Activated CD8-positive, alpha-beta T cell treated with anti-CD3 and anti-CD28 coated beads, Interleukin-2, amount 10 ng/mL, durations not matched to agents 7 days and 5 days (primary cell): ENCODE measurements around the gene REEP6. TPM values are rescaled to one million over a fixed set of nuclear protein-coding genes. Genes with fewer than 3 reads are reported as not detected.

ENCODE experiments used
- ATAC-seq: fragments of 150-1000 bp; cut with Tn5 transposase; one replicate; pipeline ENCODE4 v1.10.0; 2021; ENCODE audit warnings: moderate library complexity
- CTCF ChIA-PET: fragments of 350-600 bp; sonication (Branson Sonifier 250); formaldehyde crosslinking; loops from one replicate; lab custom pipeline; 2021; ENCODE audit warnings: antibody characterized with exemption; lab: Charles Lee
- POLR2A ChIA-PET: fragments of 350-600 bp; sonication (Branson Sonifier 250); formaldehyde crosslinking; loops from one replicate; lab custom pipeline; 2021; ENCODE audit warnings: antibody characterized with exemption; lab: Charles Lee
- DNase-seq: peaks from one replicate; pipeline ENCODE4 v3.0.0-alpha.2; 2020
- H3K27ac Mint-ChIP-seq: one replicate; pipeline ENCODE4 v1.8.0; 2021; ENCODE audit warnings: mild to moderate bottlenecking, mixed read lengths
- H3K27me3 Mint-ChIP-seq: one replicate; pipeline ENCODE4 v1.8.0; 2021; ENCODE audit warnings: low read depth, mixed read lengths
- H3K36me3 Mint-ChIP-seq: one replicate; pipeline ENCODE4 v1.8.0; 2021; ENCODE audit warnings: low read depth, mixed read lengths
- H3K4me1 Mint-ChIP-seq: one replicate; pipeline ENCODE4 v1.8.0; 2021; ENCODE audit warnings: low read depth, mixed read lengths
- H3K4me3 Mint-ChIP-seq: one replicate; pipeline ENCODE4 v1.8.0; 2021; ENCODE audit warnings: mild to moderate bottlenecking, mixed read lengths
- H3K9me3 Mint-ChIP-seq: one replicate; pipeline ENCODE4 v1.8.0; 2022; ENCODE audit warnings: mixed read lengths; ENCODE audit not compliant: insufficient read depth
- total RNA-seq, 2 experiments: library from RNA; stranded (reverse); gene quantifications; one replicate each; pipeline ENCODE4 v1.2.3, GENCODE V29; 2021

REEP6 gene
- 1 to 10 TPM; 1.7 to 1.9 TPM for total RNA-seq

DNA sequence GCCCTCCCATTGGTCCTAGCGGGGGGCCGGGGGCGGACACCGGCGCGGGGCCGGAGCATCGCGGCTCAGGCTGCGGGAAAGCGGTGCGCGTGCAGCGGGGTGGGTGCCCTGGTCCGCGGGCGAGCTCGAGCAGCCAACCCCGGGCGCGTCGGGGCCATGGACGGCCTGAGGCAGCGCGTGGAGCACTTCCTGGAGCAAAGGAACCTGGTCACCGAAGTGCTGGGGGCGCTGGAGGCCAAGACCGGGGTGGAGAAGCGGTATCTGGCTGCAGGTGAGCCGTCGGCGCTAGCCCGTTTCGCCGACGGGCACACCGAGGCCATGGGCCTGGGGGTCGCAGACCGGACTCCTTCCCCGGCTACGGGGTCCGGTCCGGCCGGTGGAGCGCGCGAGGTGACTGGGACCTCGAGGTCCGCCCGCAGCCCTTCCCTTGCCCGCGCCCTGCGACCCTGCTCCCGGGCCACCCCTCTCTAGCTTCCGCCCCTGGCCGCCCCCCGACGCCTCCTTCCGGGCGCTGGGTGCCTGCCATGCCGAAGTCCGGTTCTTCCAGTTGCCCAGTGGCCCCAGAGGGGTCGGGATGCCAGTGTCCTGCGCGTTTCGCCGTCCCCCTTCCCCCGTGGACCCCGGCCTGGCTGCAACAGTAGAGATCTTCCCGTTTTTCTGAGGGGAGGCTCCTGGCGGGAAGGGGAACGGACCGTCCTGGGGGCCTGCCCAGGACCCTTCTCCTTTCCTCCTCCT lies at the start of gene REEP6:
Gene REEP6, plus strand, starts transcription at position 68 of the 735 bp plus-strand sequence. Its CDS starts 89 bp downstream, at position 157.
- ATAC-seq (no peak), DNase-seq (no peak)
- CTCF ChIA-PET = interaction anchor here (1.0 to 1.6 kb wide), 5 partner anchors 11 to 55 kb away, joined by 4 to 8 read pairs (median 5); no protein-coding TSS in a partner anchor
- POLR2A ChIA-PET = interaction anchor here (0.7 kb wide), 1 partner anchor 24 kb away, joined by 3 read pairs; no protein-coding TSS in a partner anchor
- Mint-ChIP-seq H3K4me1 (peaks cover 13% of the 10 kb centered on the region), H3K27ac (peak within 1 kb of the TSS; percentile 79), H3K4me3 (peak within 1 kb of the TSS; percentile 75), H3K36me3 (no peaks in the 10 kb centered on the region), H3K9me3 (no peaks in the 10 kb centered on the region), H3K27me3 (peaks cover 5% of the 10 kb centered on the region)

DNA sequence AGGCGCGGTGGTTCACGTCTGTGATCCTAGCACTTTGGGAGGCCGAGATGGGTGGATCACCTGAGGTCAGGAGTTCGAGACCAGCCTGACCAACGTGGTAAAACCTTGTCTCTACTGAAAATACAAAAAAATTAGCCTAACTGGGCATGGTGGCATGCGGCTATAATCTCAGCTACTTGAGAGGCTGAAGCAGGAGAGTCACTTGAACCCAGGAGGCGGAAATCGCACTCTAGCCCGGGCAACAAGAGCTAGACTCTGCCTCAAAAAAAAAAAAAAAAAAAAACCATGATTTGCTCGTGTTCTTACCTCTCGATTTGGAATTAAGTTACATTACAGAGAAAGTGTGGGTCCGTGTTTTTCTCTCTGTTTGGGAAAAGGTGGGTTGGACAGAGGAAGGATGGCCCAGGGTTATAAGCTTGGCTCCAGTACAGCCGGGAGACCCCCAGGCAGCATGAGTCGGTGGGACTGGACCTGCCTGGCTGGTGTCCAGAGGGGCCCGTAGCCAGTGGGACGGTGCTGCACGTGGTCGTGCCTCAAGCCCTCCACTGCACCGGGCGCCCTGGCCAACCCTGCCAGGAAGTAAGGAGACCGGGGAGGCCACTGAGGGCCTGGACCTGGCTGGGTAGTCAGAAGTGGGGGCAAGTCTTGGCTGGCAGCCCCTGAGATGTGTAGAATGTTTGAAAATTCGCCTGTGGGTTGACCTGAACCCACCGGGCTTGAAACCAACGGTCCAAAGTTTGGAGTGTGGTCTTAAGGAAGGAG lies 49.1 kb upstream of the REEP6 start:
- DNase-seq (no peak), ATAC-seq (no peak)
- Mint-ChIP-seq H3K27me3 (peaks cover 6% of the 10 kb centered on the region), H3K27ac (peak overlapping the region; percentile 16), H3K4me3 (no peak overlapping the region), H3K9me3 (no peaks in the 10 kb centered on the region), H3K36me3 (peaks cover 45% of the 10 kb centered on the region), H3K4me1 (peaks cover 50% of the 10 kb centered on the region)
- ChIA-PET POLR2A (interaction anchor here (0.6 to 0.9 kb wide), 2 partner anchors 30 to 167 kb away, joined by 3 read pairs; partner anchors contain the start of gene FAM174C), CTCF (no interaction called here)

DNA sequence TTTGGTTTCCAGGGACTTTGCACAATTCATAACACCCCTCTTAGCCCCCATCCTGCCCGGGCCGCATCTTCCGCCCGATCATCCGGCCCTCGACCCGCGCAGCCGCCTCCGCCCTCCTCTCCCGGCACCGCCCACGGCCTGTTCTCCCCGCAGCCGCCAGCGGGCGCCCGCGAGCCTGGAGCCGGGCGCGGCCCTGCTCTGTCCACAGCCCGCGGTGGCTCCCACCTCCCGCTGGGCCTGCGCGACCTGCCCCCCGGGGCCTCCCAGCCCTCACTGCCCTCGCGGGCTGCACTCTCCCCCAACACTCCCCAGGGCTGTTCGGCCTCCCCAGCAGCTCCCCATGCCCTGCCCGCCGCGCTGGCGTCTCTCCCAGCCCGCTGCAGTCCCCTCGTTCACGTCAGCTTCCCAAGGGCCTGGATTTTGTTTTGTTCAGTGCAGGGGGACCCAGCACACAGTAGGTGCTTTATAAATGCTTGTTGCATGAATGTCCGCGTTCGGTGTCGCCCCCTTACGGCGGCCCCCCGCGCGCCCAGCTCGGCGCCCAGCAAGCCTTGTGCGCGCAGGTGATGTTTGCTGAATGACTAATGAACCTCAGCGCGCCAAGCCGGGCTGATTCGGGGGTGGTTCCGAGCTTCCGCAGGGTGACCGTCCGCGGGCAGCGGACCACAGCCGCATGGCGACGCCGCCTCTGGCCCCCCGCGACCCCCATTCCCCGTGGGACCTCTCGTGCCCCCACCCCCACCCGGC lies 45.6 kb upstream of the REEP6 start:
- Mint-ChIP-seq H3K4me3 (peak overlapping the region; percentile 73), H3K36me3 (peaks cover 27% of the 10 kb centered on the region), H3K27me3 (peaks cover 30% of the 10 kb centered on the region), H3K27ac (peak overlapping the region; percentile 72), H3K9me3 (no peaks in the 10 kb centered on the region), H3K4me1 (peaks cover 40% of the 10 kb centered on the region)
- ChIA-PET POLR2A (interaction anchor here (1.0 to 1.6 kb wide), 2 partner anchors 21 to 176 kb away, joined by 3 to 6 read pairs; partner anchors contain the start of gene CIRBP), CTCF (interaction anchor here (0.8 to 1.8 kb wide), 9 partner anchors 8 to 130 kb away, joined by 3 to 10 read pairs (median 4); partner anchors contain the start of gene REEP6)
- DNase-seq = peak; percentile 84
- ATAC-seq = peak; percentile 88

DNA sequence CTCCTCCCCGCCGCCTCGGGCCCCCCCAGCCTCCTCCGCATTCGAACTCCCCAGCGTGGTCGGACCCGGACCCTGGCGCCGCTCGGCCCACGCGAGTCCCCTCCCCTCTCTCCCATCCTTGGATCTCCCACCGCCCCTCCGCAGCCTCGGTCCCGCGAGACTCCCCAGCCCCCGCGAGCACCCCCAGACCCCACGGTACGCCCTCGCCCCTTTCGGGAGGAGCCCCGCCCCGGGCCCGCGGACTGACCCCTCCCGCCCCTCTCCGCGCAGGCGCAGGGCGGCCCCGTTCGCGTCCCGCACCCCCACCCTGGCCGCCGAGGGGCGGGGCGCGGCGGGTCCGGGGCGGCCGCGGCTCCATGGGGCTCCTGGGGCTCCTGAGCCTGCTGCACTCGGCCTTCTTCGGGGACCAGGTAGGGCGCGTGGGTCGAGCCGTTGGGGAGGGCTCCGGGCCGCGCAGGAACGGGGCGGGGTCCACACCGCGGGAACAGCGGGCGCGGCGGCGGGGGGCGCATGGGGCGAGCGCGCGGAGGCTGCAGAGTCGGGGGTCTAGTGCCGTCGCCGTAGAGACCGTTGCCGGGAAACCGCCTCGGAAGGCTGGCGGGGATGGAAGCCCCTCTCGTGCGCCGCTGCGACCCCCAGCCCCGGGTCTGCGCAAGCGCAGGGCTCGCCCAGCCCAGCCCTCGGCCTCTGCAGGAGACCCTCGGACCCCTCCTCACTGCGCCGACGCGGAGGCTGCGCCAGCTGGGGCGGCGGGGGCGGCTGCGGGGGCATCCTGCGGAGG lies 44.9 kb upstream of the REEP6 start:
- no peak overlapping the region for H3K4me3 Mint-ChIP-seq
- peaks cover 37% of the 10 kb centered on the region for H3K4me1 Mint-ChIP-seq
- CTCF ChIA-PET = interaction anchor here (1.2 to 1.8 kb wide), 3 partner anchors 9 to 25 kb away, joined by 3 to 8 read pairs (median 4); no protein-coding TSS in a partner anchor
- DNase-seq = no peak
- peaks cover 19% of the 10 kb centered on the region for H3K36me3 Mint-ChIP-seq
- H3K27ac Mint-ChIP-seq = no peak overlapping the region
- POLR2A ChIA-PET = no interaction called here
- peaks cover 38% of the 10 kb centered on the region for H3K27me3 Mint-ChIP-seq
- no peaks in the 10 kb centered on the region for H3K9me3 Mint-ChIP-seq
- no peak for ATAC-seq

DNA sequence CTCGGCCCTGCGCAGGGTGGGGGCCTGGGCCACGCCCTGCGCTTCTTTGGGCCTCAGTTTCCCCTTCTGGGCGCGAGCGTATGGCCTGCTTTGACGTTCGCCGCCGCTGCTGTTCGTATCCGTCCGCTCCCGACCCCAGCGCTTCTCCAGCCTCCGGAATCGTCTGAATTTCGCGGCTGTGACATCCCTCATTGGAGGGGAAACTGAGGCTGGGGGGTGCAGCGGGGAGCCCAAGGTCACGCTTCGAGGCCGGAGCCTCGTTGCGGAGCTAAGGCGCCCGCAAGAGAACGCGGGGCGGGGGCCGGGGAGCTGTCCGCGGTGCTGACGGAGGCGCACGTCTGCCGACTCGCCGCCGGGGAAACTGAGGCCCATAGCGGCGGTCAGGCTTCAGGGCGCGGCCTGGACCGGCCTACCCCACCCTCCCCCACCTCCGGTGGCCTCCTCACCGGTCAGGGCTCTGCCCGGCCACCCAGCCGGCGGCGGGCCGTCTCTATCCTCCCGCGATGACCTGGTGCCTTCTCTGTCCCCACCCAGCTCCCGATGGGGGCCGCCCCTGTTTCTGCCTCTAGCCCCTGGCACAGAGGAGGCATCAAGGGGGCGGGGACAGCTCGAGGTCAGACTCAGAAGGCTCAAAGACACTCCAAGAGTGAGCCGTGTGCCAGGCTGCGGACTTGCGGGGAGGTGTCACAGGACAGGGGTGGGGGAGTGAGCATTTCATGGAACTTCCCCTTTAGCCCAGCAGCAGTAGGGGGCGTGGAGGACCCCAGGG lies 44.1 kb upstream of the REEP6 start:
- H3K9me3 Mint-ChIP-seq = no peaks in the 10 kb centered on the region
- peaks cover 12% of the 10 kb centered on the region for H3K36me3 Mint-ChIP-seq
- H3K4me3 Mint-ChIP-seq = no peak overlapping the region
- H3K27me3 Mint-ChIP-seq = peaks cover 44% of the 10 kb centered on the region
- POLR2A ChIA-PET = interaction anchor here (0.6 kb wide), 1 partner anchor 19 kb away, joined by 3 read pairs; no protein-coding TSS in a partner anchor
- CTCF ChIA-PET = no interaction called here
- peaks cover 34% of the 10 kb centered on the region for H3K4me1 Mint-ChIP-seq
- no peak overlapping the region for H3K27ac Mint-ChIP-seq
- no peak for ATAC-seq
- peak; percentile 53 for DNase-seq

DNA sequence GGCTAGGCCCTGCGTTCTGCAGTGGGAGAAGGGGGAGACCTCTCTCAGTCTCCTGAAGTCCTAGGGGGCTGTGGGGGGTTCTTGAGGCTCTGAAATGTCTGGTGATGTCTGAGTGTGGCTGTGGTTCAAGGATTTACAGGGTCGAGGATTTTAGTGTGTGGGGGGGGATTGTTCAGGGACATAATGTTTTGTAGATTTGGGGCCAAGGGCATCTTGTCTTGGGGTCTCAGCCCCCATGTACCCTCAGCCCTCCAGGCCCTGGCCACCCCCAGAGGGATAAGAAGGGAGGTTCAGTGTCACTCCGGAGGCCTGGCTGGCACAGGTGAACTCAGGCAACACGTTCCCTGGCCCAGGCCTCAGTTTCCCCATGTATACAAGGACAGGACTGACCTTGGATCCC lies 43.5 kb upstream of the REEP6 start:
- H3K4me3 Mint-ChIP-seq = no peak overlapping the region
- H3K4me1 Mint-ChIP-seq = peaks cover 32% of the 10 kb centered on the region
- POLR2A ChIA-PET = interaction anchor here (0.6 kb wide), 1 partner anchor 18 kb away, joined by 3 read pairs; no protein-coding TSS in a partner anchor
- CTCF ChIA-PET = no interaction called here
- DNase-seq = no peak
- no peak overlapping the region for H3K27ac Mint-ChIP-seq
- peaks cover 48% of the 10 kb centered on the region for H3K27me3 Mint-ChIP-seq
- ATAC-seq = no peak
- no peaks in the 10 kb centered on the region for H3K9me3 Mint-ChIP-seq
- H3K36me3 Mint-ChIP-seq = peaks cover 6% of the 10 kb centered on the region

DNA sequence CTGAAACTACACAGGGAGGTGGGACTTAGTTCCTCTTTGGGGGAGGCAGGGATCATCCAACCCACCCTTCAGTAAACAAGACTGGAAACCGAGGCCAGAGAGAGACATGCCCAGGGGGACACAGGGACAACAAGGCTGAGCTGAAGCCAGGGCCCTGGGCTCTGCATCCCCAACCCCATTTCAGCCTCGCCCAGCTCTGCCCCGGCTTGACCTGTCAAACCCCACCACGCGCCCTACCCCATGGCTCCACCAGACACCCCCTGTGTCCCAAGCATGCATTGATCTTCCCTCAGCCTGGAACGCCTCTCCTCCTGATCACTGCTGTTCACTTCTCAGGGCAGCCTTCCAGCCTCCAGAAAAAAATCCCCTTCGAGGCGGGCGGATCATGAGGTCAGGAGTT lies 43.0 kb upstream of the REEP6 start:
- H3K36me3 Mint-ChIP-seq = peaks cover 3% of the 10 kb centered on the region
- no peak for ATAC-seq
- peaks cover 53% of the 10 kb centered on the region for H3K27me3 Mint-ChIP-seq
- no peak overlapping the region for H3K27ac Mint-ChIP-seq
- H3K9me3 Mint-ChIP-seq = no peaks in the 10 kb centered on the region
- H3K4me1 Mint-ChIP-seq = peaks cover 29% of the 10 kb centered on the region
- no peak for DNase-seq
- ChIA-PET CTCF (no interaction called here), POLR2A (no interaction called here)
- no peak overlapping the region for H3K4me3 Mint-ChIP-seq

DNA sequence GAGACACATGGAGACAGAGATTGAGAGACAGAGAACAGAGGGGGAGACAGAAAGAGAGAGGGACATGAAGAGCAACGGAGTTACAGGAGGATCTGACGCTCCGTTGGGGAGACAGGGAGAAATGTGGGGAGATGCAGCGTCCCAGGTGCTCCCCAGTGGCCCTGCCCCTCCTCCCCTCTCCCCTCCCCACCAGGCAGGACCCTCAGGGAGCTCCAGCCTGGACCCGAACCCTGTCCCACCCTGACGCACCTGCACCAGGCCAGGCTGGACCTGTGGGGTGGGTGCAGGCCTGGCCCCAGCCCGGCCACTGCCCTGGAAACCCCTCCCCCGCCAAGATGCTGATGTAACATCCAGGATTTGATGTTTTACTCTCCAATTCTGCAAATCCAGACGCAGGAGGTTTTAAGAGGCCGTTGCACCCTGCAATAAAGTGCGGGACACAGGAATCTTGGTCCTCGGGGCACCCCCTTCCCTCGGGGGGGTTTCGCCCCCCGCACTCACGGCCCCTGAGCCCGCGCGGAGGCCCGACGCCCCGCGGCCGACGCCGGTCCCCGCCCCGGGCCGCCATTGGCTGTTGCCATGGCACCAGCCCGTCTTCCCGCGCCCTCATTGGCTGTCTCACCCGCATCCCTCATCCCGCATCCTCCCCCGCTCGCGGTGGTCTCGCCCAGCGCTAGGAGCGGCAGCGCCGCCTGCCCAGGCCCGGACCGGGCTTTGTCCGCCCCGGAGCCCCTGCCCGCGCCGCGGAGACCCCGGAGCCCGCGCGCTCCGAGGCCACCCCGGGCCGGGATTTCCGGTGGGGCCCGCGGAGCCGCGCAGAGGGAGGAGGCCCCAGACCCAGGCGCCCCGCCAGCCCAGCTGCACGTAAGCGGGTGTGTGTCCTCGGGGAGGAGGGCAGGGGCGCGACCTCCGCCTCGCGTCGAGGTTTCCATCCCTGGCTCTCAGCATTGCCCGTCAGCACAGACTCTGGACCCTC lies 41.2 kb upstream of the REEP6 start, which contains the start of gene APC2:
Gene APC2, plus strand, starts transcription at position 655 of the 976 bp plus-strand sequence. CDS start 2,881 bp downstream, outside the sequence.
- no peak within 1 kb of the TSS for H3K27ac Mint-ChIP-seq
- peaks cover 23% of the 10 kb centered on the region for H3K4me1 Mint-ChIP-seq
- H3K36me3 Mint-ChIP-seq = peaks cover 3% of the 10 kb centered on the region
- DNase-seq (no peak), ATAC-seq (peak; percentile 17)
- peaks cover 61% of the 10 kb centered on the region for H3K27me3 Mint-ChIP-seq
- H3K4me3 Mint-ChIP-seq = no peak within 1 kb of the TSS
- H3K9me3 Mint-ChIP-seq = no peaks in the 10 kb centered on the region
- ChIA-PET CTCF (no interaction called here), POLR2A (interaction anchor here (1.3 kb wide), 1 partner anchor 9 kb away, joined by 4 read pairs; no protein-coding TSS in a partner anchor)
